OCI-LY3 (cell line): Measurements from ENCODE around the gene FOXA1.

Experiments used
- CTCF ChIP-seq: fragments of 200-600, 300-600 bp; sonication (generic); IDR thresholded peaks from 2 replicates; pipeline ENCODE4 v1.5.1; 2014; ENCODE audit warnings: antibody characterized with exemption, low read length, low read depth
- EZH2phosphoT487 ChIP-seq: fragments of 200-600 bp; shearing (Covaris generic); IDR thresholded peaks from 2 replicates; pipeline ENCODE4 v1.6.1; 2018; ENCODE audit warnings: antibody characterized with exemption, mixed run types, low read depth

DNA sequence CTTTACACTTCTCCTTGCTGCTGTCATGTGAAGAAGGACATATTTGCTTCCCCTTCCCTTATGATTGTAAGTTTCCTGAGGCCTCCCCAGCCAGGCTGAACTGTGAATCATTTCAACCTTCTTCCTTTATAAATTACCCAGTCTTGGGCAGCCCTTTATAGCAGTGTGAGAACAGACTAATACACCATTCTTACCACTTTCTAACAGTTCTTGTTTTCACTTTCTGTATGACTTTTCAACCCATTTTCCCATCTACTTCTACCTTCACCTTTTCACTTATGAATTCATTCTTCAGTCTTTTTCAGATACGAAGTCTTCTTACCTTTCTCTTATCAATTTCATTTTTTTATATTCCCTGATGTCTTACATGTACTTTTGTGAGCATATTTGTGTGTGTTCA, 55.1 kb downstream of the FOXA1 start:
- no peak for TF ChIP-seq CTCF
- no peak for TF ChIP-seq EZH2phosphoT487
